HEK293 (cell line): ENCODE results near the gene ATP1A3.

Experiments used
- GFI1B ChIP-seq: fragments of 450-650 bp; formaldehyde crosslinking; IDR thresholded peaks from 2 replicates; pipeline ENCODE4 v1.5.1; 2016; ENCODE audit warnings: missing biosample characterization, missing genetic modification characterization
- KLF16 ChIP-seq: fragments of 450-650 bp; formaldehyde crosslinking; IDR thresholded peaks from 2 replicates; pipeline ENCODE4 v1.5.1; 2017; ENCODE audit warnings: missing biosample characterization, missing genetic modification characterization
- MZF1 ChIP-seq: fragments of 450-650 bp; formaldehyde crosslinking; IDR thresholded peaks from 2 replicates; pipeline ENCODE4 v1.5.1; 2017; ENCODE audit warnings: missing biosample characterization, missing genetic modification characterization, borderline replicate concordance
- PRDM1 ChIP-seq: fragments of 450-650 bp; formaldehyde crosslinking; IDR thresholded peaks from 2 replicates; pipeline ENCODE4; 2016; ENCODE audit warnings: missing biosample characterization, missing genetic modification characterization
- PRDM4 ChIP-seq: fragments of 450-650 bp; formaldehyde crosslinking; IDR thresholded peaks from 2 replicates; pipeline ENCODE4 v1.5.1; 2017; ENCODE audit warnings: missing biosample characterization, missing genetic modification characterization
- SCRT2 ChIP-seq: fragments of 450-650 bp; formaldehyde crosslinking; IDR thresholded peaks from 2 replicates; pipeline ENCODE4 v1.5.1; 2016; ENCODE audit warnings: missing biosample characterization, missing genetic modification characterization
- WT1 ChIP-seq: fragments of 450-650 bp; formaldehyde crosslinking; IDR thresholded peaks from 2 replicates; pipeline ENCODE4 v1.5.1; 2016; ENCODE audit warnings: missing biosample characterization, missing genetic modification characterization
- ZBTB8A ChIP-seq: fragments of 450-650 bp; formaldehyde crosslinking; IDR thresholded peaks from 2 replicates; pipeline ENCODE4 v1.5.1; 2016; ENCODE audit warnings: missing biosample characterization, missing genetic modification characterization
- ZFHX2 ChIP-seq: fragments of 450-650 bp; formaldehyde crosslinking; conservative IDR thresholded peaks from 2 replicates; pipeline ENCODE4 v1.5.1; 2016; ENCODE audit warnings: missing biosample characterization, missing genetic modification characterization
- ZIC2 ChIP-seq: fragments of 450-650 bp; formaldehyde crosslinking; IDR thresholded peaks from 2 replicates; pipeline ENCODE4 v1.5.1; 2016; ENCODE audit warnings: missing biosample characterization, missing genetic modification characterization
- ZNF133 ChIP-seq: fragments of 450-650 bp; formaldehyde crosslinking; IDR thresholded peaks from 2 replicates; pipeline ENCODE4 v1.5.1; 2016; ENCODE audit warnings: missing biosample characterization, missing genetic modification characterization
- ZNF146 ChIP-seq: fragments of 450-650 bp; formaldehyde crosslinking; IDR thresholded peaks from 2 replicates; pipeline ENCODE4 v1.5.1; 2016; ENCODE audit warnings: missing biosample characterization, missing genetic modification characterization
- ZNF155 ChIP-seq: fragments of 450-650 bp; formaldehyde crosslinking; IDR thresholded peaks from 2 replicates; pipeline ENCODE4 v1.5.1; 2016; ENCODE audit warnings: missing biosample characterization, missing genetic modification characterization
- ZNF18 ChIP-seq: fragments of 450-650 bp; formaldehyde crosslinking; IDR thresholded peaks from 2 replicates; pipeline ENCODE4 v1.5.1; 2016; ENCODE audit warnings: missing biosample characterization, missing genetic modification characterization
- ZNF211 ChIP-seq: fragments of 450-650 bp; formaldehyde crosslinking; IDR thresholded peaks from 2 replicates; pipeline ENCODE4 v1.5.1; 2016; ENCODE audit warnings: low read depth, missing biosample characterization, missing genetic modification characterization
- ZNF501 ChIP-seq: fragments of 450-650 bp; formaldehyde crosslinking; IDR thresholded peaks from 2 replicates; pipeline ENCODE4 v1.5.1; 2016; ENCODE audit warnings: missing biosample characterization, missing genetic modification characterization
- ZNF514 ChIP-seq: fragments of 450-650 bp; formaldehyde crosslinking; IDR thresholded peaks from 2 replicates; pipeline ENCODE4 v1.5.1; 2016; ENCODE audit warnings: missing biosample characterization, missing genetic modification characterization
- ZNF548 ChIP-seq: fragments of 450-650 bp; formaldehyde crosslinking; IDR thresholded peaks from 2 replicates; pipeline ENCODE4 v1.5.1; 2016; ENCODE audit warnings: missing biosample characterization, missing genetic modification characterization
- ZNF549 ChIP-seq: fragments of 450-650 bp; IDR thresholded peaks from 2 replicates; pipeline ENCODE4 v1.5.1; 2018; ENCODE audit warnings: missing biosample characterization, missing genetic modification characterization, mild to moderate bottlenecking, inconsistent platforms, moderate library complexity
- ZNF596 ChIP-seq: fragments of 450-650 bp; IDR thresholded peaks from 2 replicates; pipeline ENCODE4 v1.5.0; 2018; ENCODE audit warnings: missing biosample characterization, mild to moderate bottlenecking, missing genetic modification characterization, moderate library complexity
- ZNF621 ChIP-seq: fragments of 450-650 bp; formaldehyde crosslinking; IDR thresholded peaks from 2 replicates; pipeline ENCODE4 v1.5.1; 2017; ENCODE audit warnings: missing biosample characterization, missing genetic modification characterization
- ZNF623 ChIP-seq: fragments of 450-650 bp; formaldehyde crosslinking; IDR thresholded peaks from 2 replicates; pipeline ENCODE4 v1.5.1; 2016; ENCODE audit warnings: missing biosample characterization, missing genetic modification characterization
- ZNF624 ChIP-seq: fragments of 450-650 bp; formaldehyde crosslinking; IDR thresholded peaks from 2 replicates; pipeline ENCODE4 v1.5.1; 2017; ENCODE audit warnings: missing biosample characterization, missing genetic modification characterization
- ZNF660 ChIP-seq: fragments of 450-650 bp; IDR thresholded peaks from 2 replicates; pipeline ENCODE4 v1.5.1; 2018; ENCODE audit warnings: missing biosample characterization, mild to moderate bottlenecking, missing genetic modification characterization
- ZSCAN30 ChIP-seq: fragments of 450-650 bp; IDR thresholded peaks from 2 replicates; pipeline ENCODE4 v1.5.1; 2018; ENCODE audit warnings: missing biosample characterization, mild to moderate bottlenecking, missing genetic modification characterization, moderate library complexity
- ZSCAN4 ChIP-seq: fragments of 450-650 bp; formaldehyde crosslinking; IDR thresholded peaks from 2 replicates; pipeline ENCODE4 v1.5.1; 2017; ENCODE audit warnings: missing biosample characterization, missing genetic modification characterization
- TF ChIP-seq, protein P1 (sequence below): fragments of 450-650 bp; formaldehyde crosslinking; IDR thresholded peaks from 2 replicates; pipeline ENCODE4 v1.5.1; 2016; ENCODE audit warnings: missing biosample characterization, missing genetic modification characterization
- TF ChIP-seq, protein P2 (sequence below): fragments of 450-650 bp; formaldehyde crosslinking; IDR thresholded peaks from 2 replicates; pipeline ENCODE4 v1.5.0; 2017; ENCODE audit warnings: missing biosample characterization, missing genetic modification characterization, borderline replicate concordance
- TF ChIP-seq, protein P3 (sequence below): fragments of 450-650 bp; formaldehyde crosslinking; IDR thresholded peaks from 2 replicates; pipeline ENCODE4 v1.5.1; 2017; ENCODE audit warnings: missing biosample characterization, missing genetic modification characterization
- TF ChIP-seq, protein P4 (sequence below): fragments of 450-650 bp; formaldehyde crosslinking; IDR thresholded peaks from 2 replicates; pipeline ENCODE4 v1.5.1; 2016; ENCODE audit warnings: missing biosample characterization, missing genetic modification characterization

Gene ATP1A3

GRCh38 chr19:42032431-42032830 is 38.4 kb upstream of the ATP1A3 start (continued):
- TF ChIP-seq, protein P1, sequence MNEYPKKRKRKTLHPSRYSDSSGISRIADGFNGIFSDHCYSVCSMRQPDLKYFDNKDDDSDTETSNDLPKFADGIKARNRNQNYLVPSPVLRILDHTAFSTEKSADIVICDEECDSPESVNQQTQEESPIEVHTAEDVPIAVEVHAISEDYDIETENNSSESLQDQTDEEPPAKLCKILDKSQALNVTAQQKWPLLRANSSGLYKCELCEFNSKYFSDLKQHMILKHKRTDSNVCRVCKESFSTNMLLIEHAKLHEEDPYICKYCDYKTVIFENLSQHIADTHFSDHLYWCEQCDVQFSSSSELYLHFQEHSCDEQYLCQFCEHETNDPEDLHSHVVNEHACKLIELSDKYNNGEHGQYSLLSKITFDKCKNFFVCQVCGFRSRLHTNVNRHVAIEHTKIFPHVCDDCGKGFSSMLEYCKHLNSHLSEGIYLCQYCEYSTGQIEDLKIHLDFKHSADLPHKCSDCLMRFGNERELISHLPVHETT (tag by site-specific recombination), result peak; percentile 66
- peak; percentile 96 for TF ChIP-seq PRDM4 (tag by site-specific recombination)
- TF ChIP-seq ZNF660, result peak; percentile 93
- TF ChIP-seq KLF16, result peak; percentile 66
- TF ChIP-seq ZNF621 (tag by site-specific recombination), result no peak
- TF ChIP-seq SCRT2, result no peak
- peak; percentile 97 for TF ChIP-seq ZIC2
- TF ChIP-seq ZNF596, result peak; percentile 79; the same call in 1 of the 2 replicates
- no peak for TF ChIP-seq ZNF211 (tag by site-specific recombination)
- peak; percentile 59; the same call in 1 of the 2 replicates for TF ChIP-seq ZSCAN4 (tag by site-specific recombination)
- TF ChIP-seq ZNF146 (tag by site-specific recombination), result no peak
- TF ChIP-seq ZNF549, result no peak
- TF ChIP-seq, protein P2, sequence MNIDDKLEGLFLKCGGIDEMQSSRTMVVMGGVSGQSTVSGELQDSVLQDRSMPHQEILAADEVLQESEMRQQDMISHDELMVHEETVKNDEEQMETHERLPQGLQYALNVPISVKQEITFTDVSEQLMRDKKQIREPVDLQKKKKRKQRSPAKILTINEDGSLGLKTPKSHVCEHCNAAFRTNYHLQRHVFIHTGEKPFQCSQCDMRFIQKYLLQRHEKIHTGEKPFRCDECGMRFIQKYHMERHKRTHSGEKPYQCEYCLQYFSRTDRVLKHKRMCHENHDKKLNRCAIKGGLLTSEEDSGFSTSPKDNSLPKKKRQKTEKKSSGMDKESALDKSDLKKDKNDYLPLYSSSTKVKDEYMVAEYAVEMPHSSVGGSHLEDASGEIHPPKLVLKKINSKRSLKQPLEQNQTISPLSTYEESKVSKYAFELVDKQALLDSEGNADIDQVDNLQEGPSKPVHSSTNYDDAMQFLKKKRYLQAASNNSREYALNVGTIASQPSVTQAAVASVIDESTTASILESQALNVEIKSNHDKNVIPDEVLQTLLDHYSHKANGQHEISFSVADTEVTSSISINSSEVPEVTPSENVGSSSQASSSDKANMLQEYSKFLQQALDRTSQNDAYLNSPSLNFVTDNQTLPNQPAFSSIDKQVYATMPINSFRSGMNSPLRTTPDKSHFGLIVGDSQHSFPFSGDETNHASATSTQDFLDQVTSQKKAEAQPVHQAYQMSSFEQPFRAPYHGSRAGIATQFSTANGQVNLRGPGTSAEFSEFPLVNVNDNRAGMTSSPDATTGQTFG, result no peak
- no peak for TF ChIP-seq ZFHX2
- TF ChIP-seq ZNF624 (tag by site-specific recombination), result no peak
- peak; percentile 99 for TF ChIP-seq WT1 (tag by site-specific recombination)
- TF ChIP-seq MZF1 (tag by site-specific recombination), result peak; percentile 100
- peak; percentile 88; the same call in 1 of the 2 replicates for TF ChIP-seq GFI1B (tag by site-specific recombination)
- TF ChIP-seq, protein P3, sequence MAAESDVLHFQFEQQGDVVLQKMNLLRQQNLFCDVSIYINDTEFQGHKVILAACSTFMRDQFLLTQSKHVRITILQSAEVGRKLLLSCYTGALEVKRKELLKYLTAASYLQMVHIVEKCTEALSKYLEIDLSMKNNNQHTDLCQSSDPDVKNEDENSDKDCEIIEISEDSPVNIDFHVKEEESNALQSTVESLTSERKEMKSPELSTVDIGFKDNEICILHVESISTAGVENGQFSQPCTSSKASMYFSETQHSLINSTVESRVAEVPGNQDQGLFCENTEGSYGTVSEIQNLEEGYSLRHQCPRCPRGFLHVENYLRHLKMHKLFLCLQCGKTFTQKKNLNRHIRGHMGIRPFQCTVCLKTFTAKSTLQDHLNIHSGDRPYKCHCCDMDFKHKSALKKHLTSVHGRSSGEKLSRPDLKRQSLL (tag by site-specific recombination), result peak; percentile 33; the same call in 1 of the 2 replicates
- TF ChIP-seq ZNF623 (tag by site-specific recombination), result no peak
- peak; percentile 67 for TF ChIP-seq ZBTB8A (tag by site-specific recombination)
- TF ChIP-seq ZNF133 (tag by site-specific recombination), result no peak
- TF ChIP-seq, protein P4, sequence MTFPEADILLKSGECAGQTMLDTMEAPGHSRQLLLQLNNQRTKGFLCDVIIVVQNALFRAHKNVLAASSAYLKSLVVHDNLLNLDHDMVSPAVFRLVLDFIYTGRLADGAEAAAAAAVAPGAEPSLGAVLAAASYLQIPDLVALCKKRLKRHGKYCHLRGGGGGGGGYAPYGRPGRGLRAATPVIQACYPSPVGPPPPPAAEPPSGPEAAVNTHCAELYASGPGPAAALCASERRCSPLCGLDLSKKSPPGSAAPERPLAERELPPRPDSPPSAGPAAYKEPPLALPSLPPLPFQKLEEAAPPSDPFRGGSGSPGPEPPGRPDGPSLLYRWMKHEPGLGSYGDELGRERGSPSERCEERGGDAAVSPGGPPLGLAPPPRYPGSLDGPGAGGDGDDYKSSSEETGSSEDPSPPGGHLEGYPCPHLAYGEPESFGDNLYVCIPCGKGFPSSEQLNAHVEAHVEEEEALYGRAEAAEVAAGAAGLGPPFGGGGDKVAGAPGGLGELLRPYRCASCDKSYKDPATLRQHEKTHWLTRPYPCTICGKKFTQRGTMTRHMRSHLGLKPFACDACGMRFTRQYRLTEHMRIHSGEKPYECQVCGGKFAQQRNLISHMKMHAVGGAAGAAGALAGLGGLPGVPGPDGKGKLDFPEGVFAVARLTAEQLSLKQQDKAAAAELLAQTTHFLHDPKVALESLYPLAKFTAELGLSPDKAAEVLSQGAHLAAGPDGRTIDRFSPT (tag by site-specific recombination), result no peak
- TF ChIP-seq ZNF501 (tag by site-specific recombination), result no peak
- TF ChIP-seq ZNF18, result peak; percentile 81; the same call in 1 of the 2 replicates
- TF ChIP-seq ZSCAN30 (tag by site-specific recombination), result peak; percentile 95
- no peak for TF ChIP-seq ZNF514 (tag by site-specific recombination)
- TF ChIP-seq ZNF548, result no peak
- TF ChIP-seq PRDM1, result 0 out of 2 replicates have a peak, but pooled peaks have one; percentile 16
- TF ChIP-seq ZNF155, result no peak
